GM12891 (cell line): Measurements from ENCODE around the gene SNX4. TPM values are rescaled to one million over a fixed set of nuclear protein-coding genes. Genes with fewer than 3 reads are reported as not detected.
"Not testable (repeated sequence)": the region's sequence is repeated elsewhere in the genome, so short reads cannot be mapped to it uniquely, and the experiment has no call there.

Experiments used
- DNase-seq: peaks from one replicate; pipeline ENCODE4 v3.0.0; 2011; ENCODE audit warnings: low spot score; ENCODE audit not compliant: insufficient read length
- FAIRE-seq: peaks from 2 replicates; lab custom pipeline; 2011; peaks lifted over from hg19 to GRCh38; lab: Jason Lieb, UNC
- PAX5 ChIP-seq: IDR thresholded peaks from 2 replicates; pipeline ENCODE4 v1.6.1; 2011; ENCODE audit warnings: low read length, moderate library complexity, mild to moderate bottlenecking; ENCODE audit not compliant: insufficient read depth, severe bottlenecking
- POLR2A ChIP-seq: IDR thresholded peaks from 2 replicates; pipeline ENCODE4 v1.6.1; 2011; ENCODE audit warnings: low read depth, low read length, control low read depth
- POLR2AphosphoS5 ChIP-seq: IDR thresholded peaks from 2 replicates; pipeline ENCODE4 v1.6.1; 2011; ENCODE audit warnings: low read depth, low read length, control low read depth
- POU2F2 ChIP-seq: IDR thresholded peaks from 2 replicates; pipeline ENCODE4 v1.6.1; 2011; ENCODE audit warnings: low read depth, mild to moderate bottlenecking, control low read depth, low read length, moderate library complexity
- SPI1 ChIP-seq: IDR thresholded peaks from 2 replicates; pipeline ENCODE4 v1.6.1; 2011; ENCODE audit warnings: low read depth, low read length, control low read depth
- TAF1 ChIP-seq: IDR thresholded peaks from 2 replicates; pipeline ENCODE4 v1.6.1; 2011; ENCODE audit warnings: low read depth, low read length, control low read depth
- polyA plus RNA-seq: library from polyadenylated mRNA; unstranded; fragments of >200 nt; gene quantifications from one replicate; pipeline ENCODE4 v1.2.1, GENCODE V29; 2012; ENCODE audit warnings: low read depth, missing spikeins, inconsistent platforms; ENCODE audit not compliant: missing spikeins

SNX4 gene
- 52.4 TPM for polyA plus RNA-seq

GRCh38 chr3:125519678-125520562 lies at the start of gene SNX4:
Gene SNX4, minus strand, starts transcription at chr3:125520202. Its CDS starts 30 bp downstream, at chr3:125520172.
- DNase-seq: peak; percentile 72
- TF ChIP-seq POLR2AphosphoS5 (peak; percentile 58), POLR2A (no peak; the same call in none of the 2 replicates), POU2F2 (no peak), SPI1 (no peak), TAF1 (0 out of 2 replicates have a peak, but pooled peaks have one; percentile 10), PAX5 (peak; percentile 12)
- peak; percentile 93 for FAIRE-seq

- TF ChIP-seq POU2F2: no peak
- no peak for TF ChIP-seq POLR2A
- no peak for TF ChIP-seq SPI1
- no peak for TF ChIP-seq POLR2AphosphoS5
- TF ChIP-seq TAF1: no peak
- TF ChIP-seq PAX5: no peak
- no peak for DNase-seq
- no peak for FAIRE-seq
Observed at GRCh38 chr3:125556314-125556713, 36.3 kb upstream of the SNX4 start.

GRCh38 chr3:125552401-125552800 lies 32.4 kb upstream of the SNX4 start:
- FAIRE-seq: no peak
- no peak for TF ChIP-seq TAF1
- TF ChIP-seq PAX5: no peak
- no peak for TF ChIP-seq POU2F2
- TF ChIP-seq POLR2AphosphoS5: no peak
- TF ChIP-seq SPI1: no peak
- no peak for TF ChIP-seq POLR2A

GRCh38 chr3:125528920-125529319 lies 8.9 kb upstream of the SNX4 start:
- no peak for TF ChIP-seq POLR2A
- no peak for TF ChIP-seq SPI1
- TF ChIP-seq TAF1: no peak
- TF ChIP-seq POLR2AphosphoS5: no peak
- TF ChIP-seq POU2F2: no peak
- DNase-seq (no peak), FAIRE-seq (no peak)

More at GRCh38 chr3:125552401-125552800, 32.4 kb upstream of the SNX4 start:
- no peak for DNase-seq

- DNase-seq: no peak
- TF ChIP-seq POLR2AphosphoS5: no peak
- FAIRE-seq: no peak
Observed at GRCh38 chr3:125525153-125525552, 5.2 kb upstream of the SNX4 start.

- not testable (repeated sequence) for DNase-seq, FAIRE-seq
Observed at GRCh38 chr3:125520563-125520919, 539 bp upstream of the SNX4 start.

GRCh38 chr3:125515421-125515820 lies 4.6 kb downstream of the SNX4 start:
- FAIRE-seq (no peak), DNase-seq (no peak)
- no peak for TF ChIP-seq SPI1

GRCh38 chr3:125513490-125514115 lies 6.4 kb downstream of the SNX4 start:
- DNase-seq (no peak), FAIRE-seq (no peak)
- TF ChIP-seq PAX5: no peak
- TF ChIP-seq POLR2A: no peak
- TF ChIP-seq SPI1: no peak
- no peak for TF ChIP-seq POLR2AphosphoS5
- no peak for TF ChIP-seq POU2F2
- no peak for TF ChIP-seq TAF1

- DNase-seq (peak; percentile 5), FAIRE-seq (no peak)
- TF ChIP-seq PAX5: no peak
- no peak for TF ChIP-seq TAF1
- TF ChIP-seq POU2F2: no peak
Observed at GRCh38 chr3:125512135-125512920, 7.7 kb downstream of the SNX4 start.
